HG03066 (cell line): ENCODE results near the gene CSNK2A1.
"Not testable (repeated sequence)": the region's sequence is repeated elsewhere in the genome, so short reads cannot be mapped to it uniquely, and the experiment has no call there.

ENCODE experiments used
- ATAC-seq: cut with Tn5 transposase; IDR thresholded peaks from one replicate; pipeline ENCODE4 v1.9.1; 2021; ENCODE audit warnings: low read depth; ENCODE audit not compliant: unreplicated experiment

Gene CSNK2A1

GRCh38 chr20:536426-537010 is 7.1 kb downstream of the CSNK2A1 start:
- no peak for ATAC-seq

- ATAC-seq = no peak
Observed at GRCh38 chr20:535958-536357, 7.6 kb downstream of the CSNK2A1 start.

GRCh38 chr20:533526-533925 is 10.1 kb downstream of the CSNK2A1 start:
- no peak for ATAC-seq

DNA sequence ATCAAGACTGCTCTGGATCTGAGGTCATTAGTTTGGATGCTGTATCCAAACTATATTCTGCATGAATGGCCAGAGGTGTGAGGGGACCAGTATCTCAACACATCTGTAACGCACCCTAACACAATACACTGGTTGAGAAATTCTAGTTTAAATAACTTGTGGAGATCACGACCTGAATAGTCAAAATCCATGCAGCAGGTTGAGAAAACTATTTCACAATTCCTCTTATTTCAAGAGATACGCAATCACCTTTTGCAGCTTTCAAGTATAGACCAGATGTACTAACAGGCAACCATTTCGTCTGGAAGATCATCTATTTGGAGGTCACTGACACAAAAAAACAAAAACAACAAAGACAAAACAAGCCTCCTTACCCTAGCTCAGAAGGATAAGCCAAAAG is 11.1 kb downstream of the CSNK2A1 start:
- ATAC-seq = no peak

DNA sequence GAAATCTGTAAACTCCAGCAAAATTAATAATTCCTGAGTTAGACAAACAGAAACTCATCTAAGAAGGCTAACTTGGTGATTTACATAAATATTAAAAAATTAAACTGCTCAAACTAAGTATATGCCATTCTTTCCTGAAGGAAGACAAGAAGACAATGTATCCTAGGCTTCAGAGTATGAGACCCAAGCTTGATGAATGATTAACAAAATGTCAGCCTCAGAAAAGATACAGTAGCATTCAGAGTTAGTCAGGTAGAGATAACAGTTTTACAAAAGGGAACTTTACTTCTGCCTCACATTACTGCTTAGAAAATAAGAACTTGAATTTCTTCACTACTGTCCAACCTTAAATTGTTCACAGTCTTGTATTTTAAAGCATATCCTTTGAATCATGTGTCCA is 12.0 kb downstream of the CSNK2A1 start:
- ATAC-seq = no peak

GRCh38 chr20:530321-530720 is 13.3 kb downstream of the CSNK2A1 start:
- ATAC-seq = no peak

DNA sequence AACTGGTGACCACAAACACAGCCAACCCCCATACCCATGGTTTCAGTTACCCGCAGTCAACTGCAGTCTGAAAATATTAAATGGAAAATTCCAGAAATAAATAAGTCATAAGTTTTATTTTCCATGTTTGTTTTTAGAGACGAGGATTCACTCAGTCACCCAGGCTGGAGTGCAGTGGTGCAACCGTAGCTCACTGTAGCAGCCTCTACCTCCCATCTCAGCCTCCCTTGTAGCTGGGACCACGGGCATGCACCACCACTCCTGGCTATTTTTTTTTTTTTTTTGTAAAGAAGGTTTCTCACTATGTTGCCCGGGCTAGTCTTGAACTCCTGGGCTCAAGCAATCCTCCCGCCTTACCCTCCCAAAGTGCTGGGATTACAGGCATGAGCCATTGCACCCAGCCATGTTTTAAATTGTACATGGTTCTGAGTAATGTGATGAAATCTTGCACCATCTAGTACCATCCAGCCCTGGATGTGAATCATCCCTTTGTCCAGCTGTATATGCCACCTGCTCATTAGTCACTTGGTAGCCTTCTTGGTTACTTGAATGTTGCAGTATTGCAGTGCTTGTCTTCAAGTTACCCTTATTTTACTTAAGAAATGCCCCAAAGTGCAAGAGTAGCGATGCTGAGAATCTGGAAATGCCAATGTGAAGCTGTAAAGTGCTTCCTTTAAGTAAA is 14.5 kb downstream of the CSNK2A1 start:
- ATAC-seq = no peak

GRCh38 chr20:527571-527886 is 16.1 kb downstream of the CSNK2A1 start:
- no peak for ATAC-seq

GRCh38 chr20:521860-522259 is 21.7 kb downstream of the CSNK2A1 start:
- ATAC-seq = no peak

GRCh38 chr20:519999-520398 is 23.6 kb downstream of the CSNK2A1 start:
- no peak for ATAC-seq

DNA sequence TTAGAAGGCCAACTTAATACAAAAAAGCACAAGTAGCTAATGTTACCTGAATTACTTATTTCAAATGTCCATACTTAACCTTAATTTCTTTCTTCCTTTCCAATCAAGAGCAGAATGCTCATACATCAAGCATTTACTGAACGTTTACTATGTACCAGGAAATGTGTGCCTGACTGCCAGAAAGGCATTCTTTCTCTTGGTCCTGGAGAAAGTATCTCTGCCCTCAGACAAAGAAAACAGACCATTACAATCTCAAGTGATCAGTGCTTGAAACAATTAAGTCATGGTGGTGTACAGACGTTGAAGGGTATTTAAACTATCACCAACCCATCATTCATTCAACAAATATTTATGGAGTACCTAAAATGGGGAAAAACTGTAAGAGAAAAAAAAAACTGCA is 26.4 kb downstream of the CSNK2A1 start:
- no peak for ATAC-seq

DNA sequence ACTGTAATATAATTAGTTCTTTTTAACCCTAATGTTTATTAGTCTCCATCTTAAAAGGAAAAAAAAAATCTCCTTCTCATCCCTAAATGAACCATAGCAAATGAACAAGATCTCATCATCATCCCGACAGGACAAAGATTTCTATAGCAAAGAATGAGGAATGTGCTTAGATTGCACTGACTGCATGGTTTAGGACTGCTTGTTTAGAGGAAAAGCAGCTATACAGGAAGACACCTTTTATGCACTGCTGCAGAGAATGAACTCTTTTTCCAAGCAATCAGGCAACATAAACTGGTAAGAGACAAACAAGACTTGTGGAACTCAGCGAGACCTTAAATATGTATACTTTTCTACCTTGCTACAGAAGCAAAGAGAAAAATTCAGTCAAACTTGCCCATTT is 26.8 kb downstream of the CSNK2A1 start:
- ATAC-seq = no peak

DNA sequence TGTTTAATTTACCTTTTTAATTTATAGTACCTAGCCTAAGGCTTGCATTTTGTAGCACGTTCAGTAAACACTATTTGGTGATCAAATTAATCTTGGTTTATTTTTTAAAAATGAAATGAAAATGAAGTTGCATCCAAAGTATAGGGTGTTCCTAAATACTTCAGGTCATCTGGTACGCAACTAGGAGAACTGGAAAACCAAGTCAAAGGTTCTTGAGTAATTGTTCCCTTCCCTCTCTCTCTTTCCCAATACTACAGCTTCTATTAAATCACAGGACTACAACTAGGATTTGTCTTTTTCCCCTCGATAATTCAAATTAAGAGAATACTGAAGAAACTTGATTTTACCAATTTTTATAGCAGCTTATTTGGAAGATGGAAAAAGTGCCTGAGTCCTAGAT is 27.9 kb downstream of the CSNK2A1 start:
- ATAC-seq = no peak

GRCh38 chr20:513429-513828 is 30.2 kb downstream of the CSNK2A1 start:
- ATAC-seq = no peak

DNA sequence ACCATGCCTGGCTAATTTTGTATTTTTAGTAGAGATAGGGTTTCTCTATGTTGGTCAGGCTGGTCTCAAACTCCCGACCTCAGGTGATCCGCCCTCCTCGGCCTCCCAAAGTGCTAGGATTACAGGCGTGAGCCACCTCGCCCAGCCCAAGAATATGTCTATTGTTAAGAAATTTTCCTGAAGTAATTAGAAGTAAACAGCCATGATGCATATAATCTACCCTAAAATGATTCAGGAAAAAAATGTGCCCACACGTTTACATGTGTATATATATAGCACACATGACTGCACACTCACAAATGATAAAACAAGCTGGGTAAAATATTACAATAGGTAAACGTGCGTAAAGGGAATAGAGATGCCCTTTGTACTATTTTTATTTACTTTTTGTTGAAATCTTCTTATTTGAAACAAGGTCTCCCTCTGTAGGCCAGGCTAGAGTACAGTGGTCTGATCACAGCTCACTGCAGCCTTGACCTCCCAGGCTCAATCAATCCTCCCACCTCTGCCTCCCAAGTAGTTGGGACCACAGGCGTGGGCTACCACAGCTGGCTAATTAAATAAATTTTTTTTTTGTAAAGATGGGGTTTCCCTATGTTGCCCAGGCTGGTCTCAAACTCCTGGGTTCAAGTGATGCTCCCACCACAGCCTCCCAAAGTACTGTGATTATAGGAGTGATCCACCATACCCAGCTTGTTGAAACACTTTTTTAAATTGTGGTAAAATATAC is 33.1 kb downstream of the CSNK2A1 start:
- not testable (repeated sequence) for ATAC-seq

DNA sequence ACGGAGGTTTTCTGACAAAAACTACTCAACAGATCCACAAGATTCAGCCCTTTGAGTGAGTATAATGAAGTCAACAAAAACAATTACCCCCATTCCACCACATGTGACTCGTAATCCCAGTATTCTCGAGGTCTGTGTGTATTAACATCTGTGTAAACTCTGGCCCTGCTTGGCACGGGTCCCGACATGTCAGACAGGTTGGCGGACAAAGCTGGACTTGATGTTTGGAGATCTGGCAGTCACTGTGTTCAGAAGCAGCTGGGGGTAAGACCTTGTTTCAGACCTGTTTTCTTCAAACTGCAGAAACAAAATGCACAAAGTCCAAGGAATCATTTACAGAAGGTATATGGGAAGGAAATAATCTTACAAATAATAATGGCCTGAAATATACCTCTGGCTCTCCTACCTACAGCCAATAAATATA is 35.2 kb downstream of the CSNK2A1 start:
- ATAC-seq = not testable (repeated sequence)

DNA sequence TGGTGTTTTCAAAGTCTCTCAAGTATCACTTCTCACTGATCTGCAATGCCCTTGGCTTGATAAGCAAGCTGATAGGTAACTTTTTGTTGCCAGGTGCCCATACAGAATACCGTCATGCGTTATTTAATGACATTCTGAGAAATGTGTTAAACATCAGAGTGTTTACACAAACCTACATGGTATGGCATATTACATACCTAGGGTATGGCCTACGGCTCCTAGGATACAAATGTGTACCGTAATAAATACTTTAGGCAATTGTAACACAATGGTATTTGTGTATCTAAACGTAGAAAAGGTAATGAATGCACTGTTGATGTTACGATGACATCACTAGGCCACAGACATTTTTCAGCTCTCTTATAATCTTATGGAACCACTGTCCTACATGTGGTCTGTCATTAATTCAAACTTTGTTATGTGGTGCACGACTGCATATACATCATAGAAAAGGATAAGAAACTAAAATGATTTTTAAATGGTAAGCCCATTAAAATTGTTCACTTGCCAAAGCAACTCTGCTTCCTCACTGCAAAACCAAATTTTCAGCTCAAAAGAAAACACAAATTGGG is 35.7 kb downstream of the CSNK2A1 start:
- ATAC-seq = no peak

GRCh38 chr20:507006-507758 is 36.4 kb downstream of the CSNK2A1 start:
- no peak for ATAC-seq

- ATAC-seq = no peak
Observed at GRCh38 chr20:504632-505075, 38.9 kb downstream of the CSNK2A1 start.

DNA sequence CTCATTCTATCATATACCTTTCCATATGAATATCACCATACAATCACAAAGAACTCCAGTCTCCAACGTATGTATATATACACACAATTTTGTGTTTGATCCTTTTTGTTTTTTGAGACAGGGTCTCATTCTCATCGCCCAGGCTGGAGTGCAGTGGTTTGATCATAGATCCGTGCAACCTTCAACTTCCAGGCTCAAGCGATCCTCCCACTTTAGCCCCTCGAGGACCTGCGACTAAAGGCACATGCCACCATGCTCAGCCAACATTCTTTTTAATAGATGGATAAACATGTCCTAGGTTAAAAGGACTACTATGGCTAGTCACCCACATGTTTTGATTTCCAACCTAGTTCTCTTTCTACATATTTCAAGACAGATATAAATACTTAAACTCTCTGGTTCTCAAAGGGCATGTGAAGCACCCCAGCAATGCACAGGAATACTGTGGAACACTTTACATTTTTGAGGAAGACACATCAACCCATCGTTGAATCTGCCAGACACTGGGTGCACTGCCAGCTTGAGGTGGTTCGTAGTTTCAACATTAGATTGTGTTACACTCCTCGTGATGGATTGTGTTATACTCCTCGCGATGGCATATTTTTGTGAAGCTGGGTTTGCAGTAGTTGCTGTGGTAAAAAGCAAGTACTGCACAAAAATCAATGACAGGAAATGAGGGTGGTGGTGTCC is 40.4 kb downstream of the CSNK2A1 start:
- ATAC-seq = no peak
